Measurements from ENCODE around the gene B9D1.

The B9D1 gene

GRCh38 chr17:19338031-19338990 is 24.2 kb downstream of the B9D1 start:
- peak; percentile 31 for DNase-seq (ENCODE audit: low read depth)

DNA sequence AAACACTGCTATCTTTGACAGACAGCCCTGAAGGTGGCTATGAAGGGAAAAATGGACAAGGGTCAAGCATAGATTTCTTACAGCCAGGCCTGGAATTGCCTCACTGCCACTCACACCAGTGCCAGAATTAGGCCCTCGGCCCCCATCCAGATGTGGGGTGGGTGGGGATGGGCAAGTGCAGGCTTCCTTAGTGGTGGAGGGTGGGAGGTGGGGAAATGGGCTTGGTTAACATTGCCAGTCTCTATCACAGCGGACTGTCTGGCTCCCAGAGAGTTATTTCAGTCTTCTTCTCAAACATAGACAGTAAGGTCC is 24.9 kb downstream of the B9D1 start:
- DNase-seq (ENCODE audit: low read depth) = no peak

DNA sequence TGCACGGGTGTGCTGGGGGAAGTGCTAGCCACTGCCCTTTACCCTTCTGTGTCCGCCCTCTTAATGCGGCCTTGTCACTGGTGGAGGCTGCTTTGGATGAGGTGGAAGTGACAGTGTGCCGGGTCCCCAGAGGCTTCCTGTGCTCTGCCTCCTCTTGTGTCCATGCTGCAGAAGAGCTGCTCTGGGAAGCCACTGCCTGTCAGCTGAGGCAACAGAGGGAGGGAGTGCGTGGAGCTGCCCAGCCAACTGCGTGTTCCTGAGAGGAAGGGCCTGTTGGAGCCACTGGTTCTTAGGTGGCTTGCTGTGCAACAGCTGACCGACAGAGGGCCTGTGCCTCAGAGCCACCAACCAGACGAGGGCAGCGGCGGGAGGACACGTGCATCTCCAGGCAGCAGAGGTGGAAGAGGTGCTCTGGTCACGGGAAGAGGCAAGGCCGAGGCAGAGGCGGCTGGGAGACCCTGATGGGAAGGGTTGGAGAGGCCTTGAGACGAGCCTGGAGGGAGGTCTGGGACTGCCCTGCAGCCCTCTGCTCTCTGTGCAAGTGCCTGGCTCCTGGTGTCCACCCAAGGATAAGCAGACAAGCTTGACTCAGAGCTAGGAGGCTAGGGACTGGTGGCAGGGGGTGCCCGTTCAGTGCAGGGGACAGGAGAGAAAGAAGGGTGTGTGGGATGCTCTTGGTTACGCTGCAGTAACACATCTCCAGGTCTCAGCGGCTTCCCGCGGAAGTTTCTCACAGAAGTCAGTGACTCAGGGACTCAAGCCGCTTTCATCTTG is 25.4 kb downstream of the B9D1 start:
- no peak for DNase-seq (ENCODE audit: low read depth)

DNA sequence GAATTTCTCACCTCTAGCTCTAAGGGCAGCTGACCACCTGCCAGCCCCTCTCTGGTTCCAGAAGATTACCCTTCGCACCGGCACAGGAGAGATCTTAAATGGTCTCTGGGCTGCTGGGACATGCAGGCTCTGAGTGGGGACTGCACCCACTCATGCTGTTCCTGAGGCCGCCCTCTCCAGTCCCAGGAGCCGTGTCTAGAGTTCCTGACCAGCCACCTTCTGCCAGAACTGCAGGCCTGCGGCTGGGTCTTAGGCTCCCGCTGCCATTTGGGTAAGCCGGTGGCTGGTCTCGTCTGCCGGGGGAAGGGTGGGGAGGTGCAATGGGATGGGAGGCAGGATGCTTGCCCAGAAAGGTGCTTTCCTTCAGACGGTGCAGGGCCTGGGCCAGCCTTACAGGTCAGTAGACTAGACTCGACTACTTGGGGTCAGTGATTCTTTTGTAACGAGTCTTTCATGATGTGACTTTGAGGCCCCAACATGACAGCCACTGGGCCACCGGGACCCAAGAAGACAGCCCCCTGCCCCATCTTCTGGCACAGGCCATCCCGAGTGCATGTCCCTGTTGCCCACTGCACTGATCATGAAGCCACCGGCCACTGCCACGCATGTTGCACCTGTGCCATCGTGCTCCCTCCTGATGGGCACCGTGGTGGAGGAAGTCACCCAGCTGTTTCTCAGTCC is 26.4 kb downstream of the B9D1 start:
- DNase-seq (ENCODE audit: low read depth) = no peak

GRCh38 chr17:19334331-19334730 is 28.2 kb downstream of the B9D1 start:
- no peak for DNase-seq (ENCODE audit: low read depth)

DNA sequence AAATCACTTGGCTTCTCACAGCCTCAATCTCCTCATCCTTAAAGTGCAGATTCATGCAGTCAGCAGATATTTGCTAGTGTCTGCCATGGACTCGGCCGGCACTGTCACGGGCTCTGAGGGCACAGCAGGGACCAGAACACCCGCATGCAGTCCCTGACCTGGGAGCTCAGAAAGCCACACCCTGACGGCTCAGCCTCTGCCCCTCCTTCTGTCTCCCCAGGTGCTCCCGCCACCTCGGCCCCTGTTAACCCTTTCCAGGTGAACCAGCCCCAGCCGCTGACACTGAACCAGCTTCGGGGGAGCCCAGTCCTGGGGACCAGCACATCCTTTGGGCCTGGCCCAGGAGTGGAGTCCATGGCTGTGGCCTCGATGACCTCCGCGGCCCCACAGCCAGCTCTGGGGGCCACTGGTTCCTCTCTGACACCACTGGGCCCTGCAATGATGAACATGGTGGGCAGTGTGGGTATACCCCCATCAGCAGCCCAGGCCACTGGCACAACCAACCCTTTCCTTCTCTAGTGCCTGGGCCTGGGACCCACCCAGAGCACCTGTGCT is 28.7 kb downstream of the B9D1 start:
- DNase-seq (ENCODE audit: low read depth) = no peak

DNA sequence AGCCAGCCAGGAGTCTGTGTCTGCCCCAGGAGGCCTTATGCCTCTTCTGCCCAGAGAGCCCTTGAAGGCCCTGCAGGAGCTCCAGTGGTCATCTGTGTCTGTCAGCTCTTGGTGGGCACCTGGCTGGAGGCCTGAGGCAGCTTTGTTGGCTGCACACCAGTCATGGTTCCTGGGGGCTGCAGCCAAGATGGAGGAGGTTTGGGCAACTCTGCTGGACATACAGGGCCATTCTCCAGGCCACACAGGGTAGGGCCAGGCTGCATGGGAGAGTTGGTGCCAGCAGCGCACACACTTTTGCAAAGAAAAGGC is 29.4 kb downstream of the B9D1 start:
- no peak for DNase-seq (ENCODE audit: low read depth)

DNA sequence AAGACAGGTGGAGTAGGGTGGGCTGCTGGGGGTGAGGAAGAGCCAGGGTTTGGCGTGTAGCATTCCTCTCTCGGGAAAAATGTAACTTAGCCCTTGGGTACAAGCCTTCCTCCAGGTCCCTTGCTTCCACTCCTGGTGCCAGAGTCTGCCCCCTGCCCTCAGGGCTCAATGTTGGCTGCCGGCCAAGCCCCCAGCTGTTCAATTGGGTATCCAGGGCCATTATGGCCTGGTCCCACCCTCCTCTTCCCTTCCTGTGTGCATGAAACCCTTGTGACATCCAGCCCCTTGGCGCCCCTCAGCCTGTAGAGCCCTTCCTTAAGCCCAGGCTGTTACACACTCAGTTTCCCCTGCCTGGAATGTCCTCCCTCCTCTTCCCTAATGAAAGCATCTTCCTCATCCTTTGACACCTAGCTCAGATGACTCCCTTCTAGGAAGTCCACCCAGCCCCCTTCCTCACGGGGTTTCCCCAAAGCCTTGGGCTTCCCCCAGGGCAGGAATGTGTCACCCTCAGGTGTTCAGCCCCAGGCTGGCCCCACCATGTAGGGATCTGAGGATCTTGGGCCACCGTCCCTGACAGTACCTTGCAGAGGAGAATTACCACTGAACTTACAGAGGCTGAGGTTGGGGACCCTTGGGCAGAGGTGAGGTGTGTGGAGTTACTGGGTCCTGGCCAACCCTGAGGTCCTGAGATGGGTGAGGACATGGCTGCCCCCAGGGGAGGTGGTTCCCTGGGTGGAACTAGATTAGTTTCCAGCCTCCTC is 30.0 kb downstream of the B9D1 start:
- no peak for DNase-seq (ENCODE audit: low read depth)

- DNase-seq (ENCODE audit: low read depth) = no peak
Observed at GRCh38 chr17:19331543-19332245, 30.8 kb downstream of the B9D1 start.

GRCh38 chr17:19331134-19331533 is 31.4 kb downstream of the B9D1 start:
- no peak for DNase-seq (ENCODE audit: low read depth)

GRCh38 chr17:19330271-19330670 is 32.3 kb downstream of the B9D1 start:
- no peak for DNase-seq (ENCODE audit: low read depth)

GRCh38 chr17:19329839-19330238 is 32.7 kb downstream of the B9D1 start:
- no peak for DNase-seq (ENCODE audit: low read depth)

DNA sequence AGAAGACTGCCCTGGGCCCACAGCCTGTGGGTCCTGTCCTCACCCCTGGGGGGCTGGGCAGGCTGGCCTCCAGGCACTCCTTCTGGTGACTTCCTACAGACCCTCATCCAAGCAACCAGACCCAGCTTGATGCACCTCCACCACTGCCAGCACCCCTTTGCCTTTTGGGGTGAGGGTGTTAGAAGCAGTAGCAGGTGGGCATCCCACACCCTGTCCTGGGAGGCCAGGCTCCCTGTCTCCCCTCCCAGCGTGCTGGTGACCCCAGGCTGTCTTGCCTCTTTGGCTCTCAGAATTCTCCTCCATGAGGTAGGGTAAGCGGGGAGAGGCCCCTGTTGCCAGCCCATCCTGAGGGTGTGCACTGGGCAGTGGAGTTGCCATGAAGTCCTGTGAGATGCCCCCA is 33.4 kb downstream of the B9D1 start:
- no peak for DNase-seq (ENCODE audit: low read depth)

DNA sequence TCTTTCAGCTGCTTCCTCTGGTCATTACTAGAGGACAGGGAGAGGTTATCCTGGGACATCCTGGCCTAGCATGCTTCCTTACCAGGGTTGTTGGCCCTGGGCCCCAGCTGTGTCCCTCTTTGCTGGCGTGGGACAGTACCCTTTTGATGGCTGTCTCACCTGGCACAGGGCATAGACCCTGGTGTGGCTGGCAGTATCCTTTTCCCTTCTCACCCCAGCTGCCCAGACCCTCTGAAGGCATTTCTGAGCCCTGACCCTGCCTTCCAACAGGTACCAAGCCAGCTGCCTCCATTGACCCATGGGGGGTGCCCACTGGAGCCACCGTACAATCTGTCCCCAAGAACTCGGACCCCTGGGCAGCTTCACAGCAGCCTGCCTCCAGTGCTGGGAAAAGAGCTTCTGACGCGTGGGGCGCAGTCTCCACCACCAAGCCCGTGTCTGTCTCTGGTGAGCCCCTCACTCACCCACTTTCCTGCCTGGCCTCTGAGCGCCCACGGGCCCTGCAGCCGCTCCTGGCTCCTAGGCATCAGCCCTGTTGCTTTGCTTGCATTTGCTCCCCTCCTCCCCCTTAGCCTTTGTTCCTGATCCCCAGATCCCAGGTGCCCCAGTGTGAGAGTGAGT is 34.0 kb downstream of the B9D1 start:
- no peak for DNase-seq (ENCODE audit: low read depth)

GRCh38 chr17:19327031-19327783 is 35.3 kb downstream of the B9D1 start:
- no peak for DNase-seq (ENCODE audit: low read depth)

DNA sequence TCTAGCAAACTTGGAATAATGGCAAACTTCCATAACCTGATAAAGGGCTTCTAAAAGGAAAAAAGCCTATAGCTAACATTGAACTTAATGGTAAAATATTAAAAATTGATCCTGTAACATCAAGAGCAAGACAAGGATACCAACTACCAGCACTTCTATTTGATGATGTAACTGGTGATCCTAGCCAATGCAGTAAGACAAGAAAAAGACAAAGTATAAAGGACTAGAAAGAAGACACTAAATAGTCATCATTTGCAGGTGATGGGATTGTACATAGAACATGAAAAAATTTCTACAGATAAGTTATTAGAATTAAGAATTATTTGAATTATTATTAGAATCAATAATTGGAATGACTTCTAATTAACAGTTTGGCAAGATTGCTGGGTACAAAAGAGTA is 37.0 kb downstream of the B9D1 start:
- DNase-seq (ENCODE audit: low read depth) = no peak

DNA sequence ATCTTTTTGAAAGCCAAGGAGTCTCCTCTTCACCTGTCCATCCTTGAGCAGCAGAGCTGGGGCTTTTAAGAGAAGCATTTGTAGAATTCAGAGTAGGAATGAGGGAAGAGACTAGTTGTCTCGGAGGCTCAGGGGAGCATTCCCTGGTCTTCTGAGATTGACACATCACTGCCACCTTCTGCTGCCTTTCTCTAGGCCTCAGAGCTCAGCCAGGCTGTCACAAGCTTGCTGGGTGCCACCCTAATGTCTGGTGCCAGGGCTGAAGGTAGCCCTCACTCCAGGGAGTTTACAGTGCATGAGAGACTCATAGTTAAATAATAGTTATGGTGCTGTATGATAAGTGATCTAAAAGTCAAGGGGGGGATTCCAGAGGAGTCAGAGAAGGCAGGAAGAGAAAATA is 39.7 kb downstream of the B9D1 start:
- DNase-seq (ENCODE audit: low read depth) = no peak

DNA sequence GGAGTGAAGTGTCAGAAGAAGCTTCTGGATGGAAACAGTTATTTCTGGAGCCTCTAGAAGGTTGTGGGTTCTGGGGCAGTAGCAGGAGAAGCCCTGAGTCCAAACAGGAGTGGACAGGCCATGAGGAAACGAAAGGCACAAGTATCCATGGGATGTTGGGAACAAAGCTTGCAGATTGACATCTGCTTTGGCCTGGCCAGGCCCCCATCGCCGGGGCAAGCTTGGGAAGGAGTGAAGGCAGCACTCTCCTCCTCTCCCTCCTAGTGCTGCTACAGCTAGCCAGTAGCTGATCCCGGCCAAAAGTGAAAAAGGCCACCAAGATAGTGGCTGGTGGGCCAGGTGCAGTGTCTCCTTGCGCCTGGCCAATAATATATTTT is 40.4 kb downstream of the B9D1 start:
- DNase-seq (ENCODE audit: low read depth) = no peak

DNA sequence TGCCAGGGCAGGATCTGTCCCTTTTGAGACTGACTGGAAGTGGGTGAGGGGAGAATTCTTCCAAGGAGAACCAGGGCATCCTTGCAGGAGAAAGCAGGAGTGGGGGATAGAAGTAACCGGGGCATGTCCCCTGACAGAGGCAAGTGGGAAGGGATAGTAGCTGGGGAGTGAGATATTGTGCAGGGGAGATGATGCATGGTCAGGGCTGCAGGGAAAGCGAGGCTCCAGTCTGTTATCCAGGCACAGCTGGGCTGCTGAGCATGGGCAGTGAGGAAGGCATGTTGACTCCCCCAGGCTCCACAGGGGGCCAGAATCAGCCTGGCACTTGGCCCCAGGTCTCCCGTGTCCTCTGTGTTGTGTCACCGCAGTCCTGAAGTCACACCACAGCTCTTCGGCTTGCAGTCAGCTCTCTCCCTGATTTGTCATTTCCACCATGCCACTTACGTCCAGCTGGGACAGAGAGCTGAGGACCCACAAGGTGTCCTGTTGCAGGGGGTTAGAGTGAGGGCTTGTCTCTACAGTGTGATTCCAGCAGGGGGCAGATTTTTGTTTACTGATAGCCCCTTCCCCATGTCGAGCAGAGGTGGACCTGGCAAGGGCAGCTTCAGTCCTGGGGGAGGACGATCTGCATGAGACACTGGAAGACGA is 40.9 kb downstream of the B9D1 start:
- DNase-seq (ENCODE audit: low read depth) = no peak

DNA sequence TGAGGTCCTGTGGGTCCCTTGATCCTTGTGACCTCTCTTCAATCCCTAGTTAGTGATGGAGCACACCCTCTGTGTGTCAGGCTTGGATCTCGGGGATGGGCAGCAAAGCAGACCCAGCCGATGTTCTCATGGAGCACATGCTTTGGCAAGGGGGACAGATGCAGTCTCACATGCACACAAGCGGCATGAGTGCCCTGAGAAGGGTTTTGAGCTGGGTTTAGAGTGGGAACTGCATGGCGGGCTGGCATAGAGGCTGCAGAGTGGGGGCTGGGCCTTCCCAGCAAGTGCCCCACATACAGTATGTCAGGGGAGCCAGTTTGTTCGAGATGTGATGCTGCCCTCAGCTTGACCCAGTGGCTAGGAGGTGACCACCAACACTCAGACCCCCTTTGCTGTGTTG is 41.6 kb downstream of the B9D1 start:
- no peak for DNase-seq (ENCODE audit: low read depth)
